Measurements from ENCODE around the gene SHLD1.
"Not testable (repeated sequence)": the region's sequence is repeated elsewhere in the genome, so short reads cannot be mapped to it uniquely, and the experiment has no call there.

Gene SHLD1

GRCh38 chr20:5734602-5735001 is 15.6 kb upstream of the SHLD1 start:
- H3K36me3 ChIP-seq (ENCODE audit: control insufficient read depth in 5 of 5, insufficient read depth in 5 of 5, low read length in 5 of 5) = no peaks in the 10 kb centered on the region
- no peak overlapping the region for H3K4me3 ChIP-seq (ENCODE audit: low read depth in 1 of 5, low read length in 5 of 5)
- no peaks in the 10 kb centered on the region for H3K9me3 ChIP-seq (ENCODE audit: control insufficient read depth in 5 of 5, low read length in 5 of 5)
- no peak overlapping the region for H3K9ac ChIP-seq (ENCODE audit: low read length in 5 of 5)
- no peaks in the 10 kb centered on the region for H3K27me3 ChIP-seq (ENCODE audit: control insufficient read depth in 5 of 5, insufficient read depth in 4 of 5, low read length in 5 of 5)
- no peak overlapping the region for H3K27ac ChIP-seq (ENCODE audit: low read depth, low read length)
- peaks cover 0 to 6% (median 0%) of the 10 kb centered on the region in 5 donors for H3K4me1 ChIP-seq (ENCODE audit: control insufficient read depth in 5 of 5, insufficient read depth in 5 of 5, low read length in 5 of 5)

- no peak overlapping the region for H3K27ac ChIP-seq (ENCODE audit: low read depth, low read length)
- H3K9me3 ChIP-seq (ENCODE audit: control insufficient read depth in 5 of 5, low read length in 5 of 5) = no peaks in the 10 kb centered on the region
- H3K36me3 ChIP-seq (ENCODE audit: control insufficient read depth in 5 of 5, insufficient read depth in 5 of 5, low read length in 5 of 5) = no peaks in the 10 kb centered on the region
- no peak overlapping the region for H3K9ac ChIP-seq (ENCODE audit: low read length in 5 of 5)
- H3K27me3 ChIP-seq (ENCODE audit: control insufficient read depth in 5 of 5, insufficient read depth in 4 of 5, low read length in 5 of 5) = no peaks in the 10 kb centered on the region
- no peak overlapping the region for H3K4me3 ChIP-seq (ENCODE audit: low read depth in 1 of 5, low read length in 5 of 5)
- peaks cover 0 to 6% (median 0%) of the 10 kb centered on the region in 5 donors for H3K4me1 ChIP-seq (ENCODE audit: control insufficient read depth in 5 of 5, insufficient read depth in 5 of 5, low read length in 5 of 5)
Measured at GRCh38 chr20:5735845-5736510, 14.2 kb upstream of the SHLD1 start.

GRCh38 chr20:5737619-5737953 is 12.6 kb upstream of the SHLD1 start:
- Histone ChIP-seq H3K27ac (ENCODE audit: low read depth, low read length) (no peak overlapping the region), H3K4me3 (ENCODE audit: low read depth in 1 of 5, low read length in 5 of 5) (no peak overlapping the region), H3K36me3 (ENCODE audit: control insufficient read depth in 5 of 5, insufficient read depth in 5 of 5, low read length in 5 of 5) (no peaks in the 10 kb centered on the region), H3K4me1 (ENCODE audit: control insufficient read depth in 5 of 5, insufficient read depth in 5 of 5, low read length in 5 of 5) (peaks cover 0 to 6% (median 0%) of the 10 kb centered on the region in 5 donors), H3K9ac (ENCODE audit: low read length in 5 of 5) (no peak overlapping the region), H3K27me3 (ENCODE audit: control insufficient read depth in 5 of 5, insufficient read depth in 4 of 5, low read length in 5 of 5) (no peaks in the 10 kb centered on the region), H3K9me3 (ENCODE audit: control insufficient read depth in 5 of 5, low read length in 5 of 5) (no peaks in the 10 kb centered on the region)

GRCh38 chr20:5737966-5738365 is 12.2 kb upstream of the SHLD1 start:
- Histone ChIP-seq H3K9ac (ENCODE audit: low read length in 5 of 5) (no peak overlapping the region), H3K27ac (ENCODE audit: low read depth, low read length) (no peak overlapping the region), H3K27me3 (ENCODE audit: control insufficient read depth in 5 of 5, insufficient read depth in 4 of 5, low read length in 5 of 5) (no peaks in the 10 kb centered on the region), H3K4me3 (ENCODE audit: low read depth in 1 of 5, low read length in 5 of 5) (no peak overlapping the region), H3K36me3 (ENCODE audit: control insufficient read depth in 5 of 5, insufficient read depth in 5 of 5, low read length in 5 of 5) (no peaks in the 10 kb centered on the region), H3K4me1 (ENCODE audit: control insufficient read depth in 5 of 5, insufficient read depth in 5 of 5, low read length in 5 of 5) (peaks cover 0 to 6% (median 0%) of the 10 kb centered on the region in 5 donors), H3K9me3 (ENCODE audit: control insufficient read depth in 5 of 5, low read length in 5 of 5) (no peaks in the 10 kb centered on the region)

GRCh38 chr20:5740643-5741042 is 9.6 kb upstream of the SHLD1 start:
- H3K4me1 ChIP-seq (ENCODE audit: control insufficient read depth in 5 of 5, insufficient read depth in 5 of 5, low read length in 5 of 5); H3K36me3 ChIP-seq (ENCODE audit: control insufficient read depth in 5 of 5, insufficient read depth in 5 of 5, low read length in 5 of 5); H3K4me3 ChIP-seq (ENCODE audit: low read depth in 1 of 5, low read length in 5 of 5); H3K27ac ChIP-seq (ENCODE audit: low read depth, low read length); H3K9ac ChIP-seq (ENCODE audit: low read length in 5 of 5); H3K27me3 ChIP-seq (ENCODE audit: control insufficient read depth in 5 of 5, insufficient read depth in 4 of 5, low read length in 5 of 5); H3K9me3 ChIP-seq (ENCODE audit: control insufficient read depth in 5 of 5, low read length in 5 of 5): not testable (repeated sequence)

- no peak overlapping the region for H3K4me3 ChIP-seq (ENCODE audit: low read depth in 1 of 5, low read length in 5 of 5)
- H3K27ac ChIP-seq (ENCODE audit: low read depth, low read length) = no peak overlapping the region
- peaks cover 0 to 6% (median 2%) of the 10 kb centered on the region in 5 donors for H3K4me1 ChIP-seq (ENCODE audit: control insufficient read depth in 5 of 5, insufficient read depth in 5 of 5, low read length in 5 of 5)
- H3K27me3 ChIP-seq (ENCODE audit: control insufficient read depth in 5 of 5, insufficient read depth in 4 of 5, low read length in 5 of 5) = no peaks in the 10 kb centered on the region
- no peak overlapping the region for H3K9ac ChIP-seq (ENCODE audit: low read length in 5 of 5)
- no peaks in the 10 kb centered on the region for H3K36me3 ChIP-seq (ENCODE audit: control insufficient read depth in 5 of 5, insufficient read depth in 5 of 5, low read length in 5 of 5)
- H3K9me3 ChIP-seq (ENCODE audit: control insufficient read depth in 5 of 5, low read length in 5 of 5) = no peaks in the 10 kb centered on the region
Measured at GRCh38 chr20:5741089-5741488, 9.1 kb upstream of the SHLD1 start.

DNA sequence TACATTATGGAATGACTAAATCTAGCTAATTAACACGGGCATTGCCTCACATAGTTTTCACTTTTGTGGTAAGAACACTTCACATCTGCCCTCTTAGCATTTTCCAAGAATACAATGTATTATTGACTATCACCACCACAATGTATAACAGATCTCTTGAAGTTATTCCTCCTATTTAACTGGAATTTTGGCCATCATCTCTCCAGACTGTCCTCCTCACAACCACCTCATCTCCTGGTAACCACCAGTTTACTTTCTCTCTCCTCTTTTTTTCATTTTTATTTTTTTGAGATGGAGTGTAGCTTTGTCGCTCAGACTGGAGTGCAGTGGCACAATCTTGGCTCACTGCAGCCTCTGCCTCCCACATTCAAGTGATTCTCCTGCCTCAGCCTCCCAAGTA is 8.2 kb upstream of the SHLD1 start:
- Histone ChIP-seq H3K27me3 (ENCODE audit: control insufficient read depth in 5 of 5, insufficient read depth in 4 of 5, low read length in 5 of 5) (no peaks in the 10 kb centered on the region), H3K27ac (ENCODE audit: low read depth, low read length) (no peak overlapping the region), H3K4me1 (ENCODE audit: control insufficient read depth in 5 of 5, insufficient read depth in 5 of 5, low read length in 5 of 5) (peaks cover 0 to 6% (median 0%) of the 10 kb centered on the region in 5 donors), H3K9me3 (ENCODE audit: control insufficient read depth in 5 of 5, low read length in 5 of 5) (no peaks in the 10 kb centered on the region), H3K36me3 (ENCODE audit: control insufficient read depth in 5 of 5, insufficient read depth in 5 of 5, low read length in 5 of 5) (no peaks in the 10 kb centered on the region), H3K4me3 (ENCODE audit: low read depth in 1 of 5, low read length in 5 of 5) (no peak overlapping the region), H3K9ac (ENCODE audit: low read length in 5 of 5) (no peak overlapping the region)

- no peaks in the 10 kb centered on the region for H3K9me3 ChIP-seq (ENCODE audit: control insufficient read depth in 5 of 5, low read length in 5 of 5)
- H3K9ac ChIP-seq (ENCODE audit: low read length in 5 of 5) = no peak overlapping the region
- peaks cover 0 to 6% (median 0%) of the 10 kb centered on the region in 5 donors for H3K4me1 ChIP-seq (ENCODE audit: control insufficient read depth in 5 of 5, insufficient read depth in 5 of 5, low read length in 5 of 5)
- no peak overlapping the region for H3K27ac ChIP-seq (ENCODE audit: low read depth, low read length)
- no peaks in the 10 kb centered on the region for H3K27me3 ChIP-seq (ENCODE audit: control insufficient read depth in 5 of 5, insufficient read depth in 4 of 5, low read length in 5 of 5)
- H3K4me3 ChIP-seq (ENCODE audit: low read depth in 1 of 5, low read length in 5 of 5) = no peak overlapping the region
- no peaks in the 10 kb centered on the region for H3K36me3 ChIP-seq (ENCODE audit: control insufficient read depth in 5 of 5, insufficient read depth in 5 of 5, low read length in 5 of 5)
Measured at GRCh38 chr20:5745416-5746030, 4.7 kb upstream of the SHLD1 start.

GRCh38 chr20:5746064-5746463 is 4.1 kb upstream of the SHLD1 start:
- Histone ChIP-seq H3K27ac (ENCODE audit: low read depth, low read length) (no peak overlapping the region), H3K27me3 (ENCODE audit: control insufficient read depth in 5 of 5, insufficient read depth in 4 of 5, low read length in 5 of 5) (no peaks in the 10 kb centered on the region), H3K4me1 (ENCODE audit: control insufficient read depth in 5 of 5, insufficient read depth in 5 of 5, low read length in 5 of 5) (peaks cover 0 to 12% (median 5%) of the 10 kb centered on the region in 5 donors), H3K36me3 (ENCODE audit: control insufficient read depth in 5 of 5, insufficient read depth in 5 of 5, low read length in 5 of 5) (no peaks in the 10 kb centered on the region), H3K9me3 (ENCODE audit: control insufficient read depth in 5 of 5, low read length in 5 of 5) (no peaks in the 10 kb centered on the region), H3K9ac (ENCODE audit: low read length in 5 of 5) (no peak overlapping the region), H3K4me3 (ENCODE audit: low read depth in 1 of 5, low read length in 5 of 5) (no peak overlapping the region)

DNA sequence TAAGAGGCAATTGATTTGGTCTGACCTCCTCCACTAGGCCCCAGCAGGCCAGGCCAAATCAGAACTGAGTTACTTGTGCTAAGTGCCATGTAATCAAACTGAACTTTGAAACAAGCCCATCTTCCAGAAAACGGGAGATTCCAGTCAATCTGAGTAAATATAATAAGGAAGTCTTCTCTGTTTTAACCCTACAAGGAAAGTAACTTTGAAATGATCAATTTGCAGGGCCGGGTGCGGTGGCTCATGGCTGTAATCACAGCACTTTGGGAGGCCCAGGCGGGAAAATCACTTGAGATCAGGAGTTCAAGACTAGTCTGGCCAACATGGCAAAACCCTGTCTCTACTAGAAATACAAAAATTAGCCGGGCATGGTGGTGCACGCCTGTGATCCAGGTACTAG is 2.0 kb upstream of the SHLD1 start:
- Histone ChIP-seq H3K9me3 (ENCODE audit: control insufficient read depth in 5 of 5, low read length in 5 of 5) (no peaks in the 10 kb centered on the region), H3K27ac (ENCODE audit: low read depth, low read length) (no peak overlapping the region), H3K4me3 (ENCODE audit: low read depth in 1 of 5, low read length in 5 of 5) (no peak overlapping the region), H3K36me3 (ENCODE audit: control insufficient read depth in 5 of 5, insufficient read depth in 5 of 5, low read length in 5 of 5) (no peaks in the 10 kb centered on the region), H3K27me3 (ENCODE audit: control insufficient read depth in 5 of 5, insufficient read depth in 4 of 5, low read length in 5 of 5) (no peaks in the 10 kb centered on the region), H3K4me1 (ENCODE audit: control insufficient read depth in 5 of 5, insufficient read depth in 5 of 5, low read length in 5 of 5) (peaks cover 0 to 14% (median 7%) of the 10 kb centered on the region in 5 donors), H3K9ac (ENCODE audit: low read length in 5 of 5) (no peak overlapping the region)

All from subcutaneous abdominal adipose tissue (tissue), 5 donors.